ENCODE results near the gene TSTD2. TPM values are rescaled to one million over a fixed set of nuclear protein-coding genes. Genes with fewer than 3 reads are reported as not detected.

The TSTD2 gene
- total RNA-seq, 1 donor from 2014 or later: 15.0 TPM

DNA sequence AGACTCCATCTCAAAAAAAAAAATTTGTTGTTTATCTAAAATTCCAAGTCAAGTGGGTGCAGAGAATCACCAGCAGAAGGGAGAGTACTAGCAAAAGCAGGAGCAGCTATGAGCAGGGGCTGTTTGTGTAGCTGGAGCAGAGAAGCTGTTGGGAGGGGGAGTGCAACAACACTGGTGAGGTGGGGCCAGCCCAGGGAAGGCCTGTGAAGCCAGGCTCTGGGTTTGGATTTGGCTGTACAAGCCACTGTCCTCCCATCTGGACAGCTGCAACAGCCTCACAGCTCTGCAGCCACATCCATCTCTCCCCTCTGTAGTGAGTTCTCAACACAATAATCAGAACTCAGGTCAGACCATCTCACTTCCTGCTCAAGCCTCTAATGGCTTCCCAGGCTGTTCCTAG lies 72.3 kb downstream of the TSTD2 start:
- peak; percentile 13 for DNase-seq

DNA sequence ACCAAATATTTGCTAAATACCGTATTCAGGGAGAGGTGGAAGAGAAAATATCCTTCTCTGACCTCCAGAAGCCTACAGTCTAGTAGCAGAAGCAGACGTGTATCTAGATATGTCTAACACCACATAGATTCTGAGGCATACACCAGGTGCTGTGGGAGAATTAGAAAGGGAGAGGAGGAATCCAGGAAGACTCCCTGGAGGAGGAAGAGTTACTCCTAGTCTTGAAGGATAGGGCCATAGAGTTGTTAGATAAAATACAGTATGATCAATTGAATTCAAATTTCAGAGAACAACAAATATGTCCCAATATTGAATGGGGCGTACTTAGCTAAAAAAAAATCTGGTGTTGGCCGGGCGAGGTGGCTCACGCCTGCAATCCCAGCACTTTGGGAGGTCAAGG lies 73.0 kb downstream of the TSTD2 start:
- no peak for DNase-seq

DNA sequence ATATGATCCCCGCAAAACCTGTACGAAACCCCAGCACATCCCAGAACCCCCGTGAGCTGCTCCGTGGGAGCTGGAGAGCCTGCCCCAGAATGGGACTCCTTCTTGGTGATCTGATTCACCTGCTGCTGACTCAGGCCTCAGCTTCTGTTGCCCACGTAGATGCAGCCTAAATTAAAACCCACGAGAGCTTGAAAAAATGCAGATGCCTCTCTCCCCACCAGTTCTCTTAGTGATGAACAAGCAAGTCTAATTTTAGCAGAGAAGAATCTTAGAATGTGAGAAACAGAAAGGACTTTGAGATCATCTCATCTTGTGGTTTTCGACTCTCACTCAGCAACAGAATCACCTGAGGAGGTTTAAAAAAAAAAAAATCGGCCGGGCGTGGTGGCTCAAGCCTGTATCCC lies 74.1 kb downstream of the TSTD2 start:
- no peak for DNase-seq

DNA sequence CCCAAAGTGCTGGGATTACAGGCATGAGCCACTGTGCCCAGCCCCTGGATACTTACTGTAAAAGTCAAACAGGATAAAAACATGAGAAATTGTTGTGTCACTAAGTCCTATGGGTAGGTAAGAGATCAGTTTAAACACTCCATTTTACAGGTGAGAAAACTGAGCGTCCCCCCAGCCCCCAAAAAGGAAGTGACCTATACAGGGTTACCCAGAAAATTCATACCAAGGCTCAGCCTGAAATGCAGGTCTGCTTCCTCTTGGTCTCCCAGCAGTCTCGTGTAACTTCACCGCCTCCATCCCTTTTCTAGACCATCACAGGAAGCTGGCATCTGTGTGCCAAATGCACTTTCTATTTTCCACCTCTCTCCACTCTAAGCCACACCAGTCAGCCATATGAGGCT lies 74.5 kb downstream of the TSTD2 start:
- no peak for DNase-seq

DNA sequence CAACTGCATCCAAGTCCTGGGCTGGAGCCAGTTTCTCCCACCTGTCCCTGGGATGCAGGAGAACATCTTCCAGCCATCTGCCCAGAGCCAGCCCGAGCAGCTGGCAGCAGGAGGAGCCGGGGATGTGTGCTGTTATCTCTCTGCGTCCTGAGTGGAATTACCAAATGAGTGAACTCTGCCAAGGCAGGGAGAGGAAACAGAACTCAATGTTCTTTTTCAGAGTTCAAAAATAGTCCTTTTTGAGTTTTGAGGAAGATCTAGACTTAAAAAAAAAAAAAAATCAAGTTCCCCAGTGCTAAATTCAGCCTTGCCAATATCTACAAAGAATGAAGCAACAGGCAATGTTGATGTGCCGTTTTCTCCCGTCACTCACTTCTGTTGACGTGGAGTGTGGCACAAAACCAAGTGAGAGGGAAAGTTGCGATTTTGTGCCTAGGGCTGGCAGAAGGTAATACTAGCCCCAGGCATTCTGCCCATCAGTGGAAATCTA lies 75.5 kb downstream of the TSTD2 start:
- DNase-seq: peak; percentile 11

DNA sequence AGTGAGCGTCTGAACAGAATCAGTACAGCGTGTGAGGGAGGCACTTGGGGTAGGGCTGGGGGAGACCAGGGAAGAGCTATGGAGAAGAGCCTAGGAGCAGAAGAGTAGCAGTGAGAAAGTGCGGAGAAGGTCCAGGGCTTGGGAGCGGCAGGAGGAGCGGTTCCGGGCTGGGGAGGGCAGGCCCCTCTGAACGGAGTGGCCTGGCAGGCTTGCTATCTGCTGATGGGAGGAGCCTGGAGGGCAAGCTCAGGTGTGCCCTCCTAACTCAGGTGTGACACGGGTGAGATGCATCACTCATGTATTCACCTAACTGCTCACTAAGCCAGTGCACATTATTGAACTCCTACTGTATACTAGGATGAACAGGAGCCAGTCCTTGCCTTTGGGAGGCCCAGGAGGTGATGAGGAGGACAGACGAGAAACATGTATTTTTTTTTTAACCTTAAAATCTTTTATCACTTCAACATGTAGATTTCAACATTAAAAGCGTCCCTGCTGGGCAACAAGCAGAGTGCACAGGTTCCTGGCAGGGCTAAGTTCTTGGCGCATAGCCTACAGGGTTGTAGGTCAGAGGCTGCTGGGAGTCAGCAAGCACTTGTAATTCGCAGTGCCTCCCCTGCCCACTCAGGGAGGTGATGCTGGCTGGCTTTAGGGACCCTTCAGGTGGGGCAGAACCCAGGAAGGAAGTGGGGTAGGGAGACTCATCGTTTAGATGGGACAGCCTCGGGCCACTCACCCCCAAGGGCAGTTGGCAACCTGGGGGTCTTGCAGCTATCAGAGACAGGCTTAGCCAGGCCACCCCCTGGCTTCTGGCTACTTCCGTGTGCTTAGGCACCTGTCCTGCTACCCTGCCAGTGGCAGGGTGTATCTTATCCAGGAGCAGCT lies 76.2 kb downstream of the TSTD2 start:
- DNase-seq: no peak

DNA sequence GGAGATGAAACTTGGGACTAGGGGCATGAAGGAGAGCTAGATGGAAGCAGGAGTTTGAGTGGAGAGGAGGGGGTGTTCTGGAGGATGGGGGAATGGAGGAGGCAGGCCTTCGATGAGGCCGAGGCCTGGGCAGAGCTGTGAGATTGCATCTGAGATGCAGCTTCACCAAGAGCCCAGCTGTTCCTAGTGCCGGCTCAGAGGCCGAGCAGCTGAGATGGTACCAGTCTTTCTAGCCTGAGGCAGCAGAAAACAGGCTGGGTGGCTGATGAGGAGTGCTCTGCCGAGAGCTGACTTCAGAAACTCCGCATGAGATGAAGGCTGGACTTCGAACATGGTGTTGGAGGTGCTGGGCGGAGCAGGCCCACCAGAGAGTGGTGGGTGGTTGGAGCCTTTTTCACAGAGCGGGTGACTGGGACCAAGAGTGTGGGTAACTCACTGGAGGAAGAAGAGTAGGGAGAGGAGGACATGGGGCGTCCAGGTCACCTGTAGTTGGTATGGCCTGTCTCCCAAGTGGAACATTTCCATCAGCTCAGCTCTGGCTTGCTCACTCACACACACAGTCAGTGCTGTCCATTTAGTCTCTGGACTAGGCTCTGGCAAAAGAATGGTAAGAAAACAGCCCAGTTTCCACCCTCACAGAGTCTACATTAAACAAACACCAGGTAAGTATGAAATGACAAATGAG lies 77.0 kb downstream of the TSTD2 start:
- DNase-seq: no peak

DNA sequence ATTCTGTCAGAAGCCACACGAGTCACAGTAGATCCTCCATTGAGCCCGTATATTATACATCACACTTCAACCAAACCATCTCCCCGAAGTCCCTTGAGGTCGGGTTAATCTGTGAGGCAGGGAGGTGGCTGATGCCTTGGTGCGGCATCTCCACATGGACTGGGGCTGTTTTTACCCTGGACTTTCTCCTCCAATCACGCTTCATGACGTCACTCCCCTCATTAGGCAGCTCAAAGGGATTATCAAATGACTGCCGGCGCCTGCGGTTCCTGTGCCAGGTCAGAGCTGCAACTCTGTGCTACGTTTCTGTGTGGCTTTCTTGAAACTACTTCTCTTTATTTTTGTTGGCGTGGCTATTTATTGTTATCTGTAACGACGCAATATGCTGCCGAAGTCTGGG lies 78.0 kb downstream of the TSTD2 start:
- DNase-seq: no peak

DNA sequence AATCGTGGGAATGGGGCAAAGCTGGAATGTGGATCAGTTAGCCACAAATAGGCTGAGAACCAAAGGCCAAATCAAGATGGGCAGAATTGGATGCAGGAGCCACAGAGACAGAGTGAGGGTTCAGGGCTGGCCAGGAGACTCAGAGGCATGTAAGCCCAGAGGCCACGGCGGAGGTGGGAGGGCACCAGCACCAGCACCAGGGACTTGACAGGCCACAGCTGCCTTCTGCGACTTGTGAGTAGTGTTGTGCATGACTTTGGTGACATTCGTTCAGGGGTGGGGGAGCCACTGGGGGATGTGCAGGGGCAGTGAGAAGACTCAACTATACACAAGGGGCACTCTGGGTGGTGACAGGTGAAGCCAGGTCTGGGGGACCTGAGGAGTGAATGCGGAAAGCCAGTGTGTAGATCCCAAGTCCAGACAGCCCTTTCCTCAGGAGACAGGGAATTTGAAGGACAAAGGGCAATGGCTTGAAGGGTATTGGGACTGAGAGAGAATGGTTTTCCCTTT lies 78.5 kb downstream of the TSTD2 start:
- DNase-seq: no peak

DNA sequence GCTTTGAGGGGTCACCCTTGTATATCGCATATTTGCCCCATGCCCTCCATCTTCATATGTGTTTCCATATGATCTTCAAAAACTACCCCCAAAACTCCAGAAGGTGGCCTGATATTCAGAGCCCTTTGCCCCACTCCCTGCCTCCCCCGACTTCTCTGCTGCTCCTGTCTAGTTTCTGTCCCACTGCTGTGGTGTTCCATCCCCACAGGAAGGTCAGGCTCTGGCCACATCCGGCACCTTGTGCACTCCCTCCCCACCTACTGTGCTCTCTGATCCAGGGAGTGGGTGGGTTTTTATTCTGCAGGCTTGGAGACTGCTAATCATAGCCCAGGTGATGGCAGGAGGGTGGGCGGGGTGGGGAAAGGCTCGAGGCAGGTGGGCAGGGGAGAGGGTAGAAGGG lies 79.3 kb downstream of the TSTD2 start:
- DNase-seq: no peak

DNA sequence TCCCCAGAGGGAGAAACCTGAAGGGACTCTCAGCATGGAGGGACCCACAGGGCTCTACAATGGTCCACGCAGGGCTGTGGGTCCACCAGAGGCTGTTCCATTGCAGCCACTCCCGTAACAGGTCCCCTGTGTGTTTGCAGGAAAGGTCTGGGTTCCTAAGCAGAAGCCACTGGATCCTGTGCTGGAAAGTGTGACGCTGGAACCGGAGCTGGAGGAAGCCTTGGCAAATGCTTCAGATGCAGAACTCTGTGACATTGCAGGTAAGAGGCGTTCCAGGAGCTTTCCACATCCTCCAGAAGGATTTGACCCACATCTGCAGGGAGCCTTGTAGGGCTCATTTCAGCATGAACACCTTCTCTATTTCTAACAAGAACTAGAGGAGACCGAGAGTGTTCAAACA lies 80.0 kb downstream of the TSTD2 start:
- DNase-seq: no peak

DNA sequence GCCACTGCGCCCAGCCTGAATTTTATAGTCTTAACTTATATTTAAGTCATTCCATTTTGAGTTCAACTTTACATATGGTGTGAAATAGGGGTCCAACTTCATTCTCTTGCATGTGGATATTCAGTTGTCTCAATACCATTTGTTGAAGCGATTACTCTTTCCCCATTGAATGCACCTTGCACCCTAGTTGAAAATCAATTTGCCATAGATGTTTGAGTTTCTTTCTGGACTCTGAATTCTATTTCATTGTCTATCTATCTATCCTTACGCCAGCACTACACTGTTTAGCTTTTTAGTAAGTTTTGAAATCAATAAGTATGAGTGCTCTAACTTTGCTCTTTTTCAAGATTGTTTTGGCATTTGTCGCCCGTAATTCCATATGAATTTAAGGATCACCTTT lies 81.9 kb downstream of the TSTD2 start:
- DNase-seq: no peak

DNA sequence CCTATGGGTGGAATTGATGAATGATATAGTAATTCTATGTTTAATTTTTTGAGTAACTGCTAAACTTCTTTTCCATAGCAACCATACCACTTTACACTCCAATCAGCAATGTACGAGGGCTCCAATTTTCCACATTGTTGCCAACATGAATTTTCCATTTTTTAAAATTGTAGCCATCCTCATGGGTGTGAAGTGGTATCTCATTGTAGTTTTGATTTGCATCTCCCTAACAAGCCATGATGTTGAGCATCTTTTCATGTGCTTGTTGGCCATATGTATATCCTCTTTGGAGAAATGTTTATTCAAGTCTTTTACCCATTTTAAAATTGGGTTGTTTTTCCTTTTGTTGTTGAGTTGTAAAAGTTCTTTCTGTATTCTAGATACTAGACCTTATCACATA lies 82.8 kb downstream of the TSTD2 start:
- DNase-seq: no peak

Other genes starting within 250 kb of the TSTD2 start
- gene TDRD7, start 221.3 kb downstream of the TSTD2 start, total RNA-seq: 15.8 and 20.8 TPM in 2 replicates
- gene TMOD1, start 131.7 kb downstream of the TSTD2 start, total RNA-seq: 3.7 and 5.2 TPM in 2 replicates
- 42.2 and 53.7 TPM in 2 replicates for gene NCBP1, start 453 bp upstream of the TSTD2 start, total RNA-seq
- gene XPA, start 64.0 kb upstream of the TSTD2 start, total RNA-seq: 8.3 and 11.9 TPM in 2 replicates
- gene FOXE1, start 219.9 kb upstream of the TSTD2 start, total RNA-seq: 0.09 and 0.17 TPM in 2 replicates